ENCODE results near the gene SGSM1.

SGSM1 gene

DNA sequence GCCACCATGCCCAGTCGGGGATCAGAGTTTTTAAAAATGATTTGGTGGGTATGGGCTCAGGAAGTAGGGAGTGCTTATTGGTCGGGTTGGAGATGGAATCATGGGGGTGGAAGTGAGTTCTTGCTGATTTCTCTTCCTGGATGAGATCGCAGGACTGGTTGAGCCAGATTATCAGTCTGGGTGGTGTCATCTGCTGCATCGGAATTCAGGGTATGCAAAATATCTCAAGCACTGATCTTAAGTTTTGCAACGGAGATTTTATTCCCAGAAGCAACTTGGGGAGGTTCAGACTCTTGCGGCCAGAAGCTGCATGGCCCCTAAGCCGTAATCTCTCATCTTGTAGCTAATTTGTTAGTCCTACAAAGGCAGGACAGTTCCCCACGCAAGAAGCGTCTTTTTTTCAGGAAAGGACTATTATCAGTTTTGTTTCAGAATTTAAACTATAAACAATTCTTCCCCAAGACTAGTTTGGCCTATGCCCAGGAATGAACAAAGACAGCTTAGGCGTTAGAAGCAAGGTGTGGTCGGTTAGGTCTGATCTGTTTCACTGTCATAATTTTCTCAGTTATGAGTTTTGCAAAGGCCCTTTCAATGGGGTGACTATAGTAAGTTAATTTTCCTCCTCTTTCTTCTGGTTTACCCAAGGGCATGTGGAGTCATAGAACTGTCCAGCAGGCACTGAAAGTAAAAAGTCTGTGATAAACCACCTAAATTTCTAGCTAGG is 30.1 kb upstream of the SGSM1 start:
- no CpG with 5 or more reads among the region's 11 CpGs for WGBS (ENCODE audit: insufficient coverage, insufficient read length)
- no peak overlapping the region for H3K27ac ChIP-seq (ENCODE audit: low read length)
- H3K4me3 ChIP-seq (ENCODE audit: low read length): no peak overlapping the region
- H3K27me3 ChIP-seq (ENCODE audit: control insufficient read depth, insufficient read depth, low read length): no peaks in the 10 kb centered on the region
- no peaks in the 10 kb centered on the region for H3K36me3 ChIP-seq (ENCODE audit: control insufficient read depth, insufficient read depth, low read length)
- H3K4me1 ChIP-seq (ENCODE audit: control insufficient read depth, insufficient read depth, low read length): no peaks in the 10 kb centered on the region
- no peaks in the 10 kb centered on the region for H3K9me3 ChIP-seq (ENCODE audit: control insufficient read depth, insufficient read depth, low read length)
- no peak for DNase-seq (ENCODE audit: low read depth, low spot score)

DNA sequence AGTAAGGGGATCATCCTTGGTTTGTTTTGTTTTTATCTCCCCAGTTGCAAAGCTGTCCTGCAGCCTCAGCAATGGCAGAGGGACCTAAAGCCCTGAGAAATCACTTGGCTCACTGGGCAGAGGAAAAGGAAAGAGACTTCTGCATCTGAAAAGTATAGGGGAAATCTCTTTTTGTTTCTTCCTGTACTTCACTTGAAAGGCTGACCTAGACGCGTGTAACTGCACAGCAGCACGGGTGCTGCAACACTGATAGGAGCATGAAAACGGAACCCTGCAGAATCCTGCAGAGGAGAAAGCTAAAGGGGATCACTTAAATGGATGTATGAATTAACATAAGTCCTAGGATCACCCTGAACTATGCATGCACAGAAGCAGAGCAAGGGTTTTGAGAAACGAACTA is 29.5 kb upstream of the SGSM1 start:
- no peak overlapping the region for H3K27ac ChIP-seq (ENCODE audit: low read length)
- no peaks in the 10 kb centered on the region for H3K9me3 ChIP-seq (ENCODE audit: control insufficient read depth, insufficient read depth, low read length)
- no peak for DNase-seq (ENCODE audit: low read depth, low spot score)
- no peaks in the 10 kb centered on the region for H3K36me3 ChIP-seq (ENCODE audit: control insufficient read depth, insufficient read depth, low read length)
- H3K4me3 ChIP-seq (ENCODE audit: low read length): no peak overlapping the region
- no peaks in the 10 kb centered on the region for H3K4me1 ChIP-seq (ENCODE audit: control insufficient read depth, insufficient read depth, low read length)
- H3K27me3 ChIP-seq (ENCODE audit: control insufficient read depth, insufficient read depth, low read length): no peaks in the 10 kb centered on the region
- WGBS (ENCODE audit: insufficient coverage, insufficient read length): no CpG with 5 or more reads among the region's 5 CpGs

DNA sequence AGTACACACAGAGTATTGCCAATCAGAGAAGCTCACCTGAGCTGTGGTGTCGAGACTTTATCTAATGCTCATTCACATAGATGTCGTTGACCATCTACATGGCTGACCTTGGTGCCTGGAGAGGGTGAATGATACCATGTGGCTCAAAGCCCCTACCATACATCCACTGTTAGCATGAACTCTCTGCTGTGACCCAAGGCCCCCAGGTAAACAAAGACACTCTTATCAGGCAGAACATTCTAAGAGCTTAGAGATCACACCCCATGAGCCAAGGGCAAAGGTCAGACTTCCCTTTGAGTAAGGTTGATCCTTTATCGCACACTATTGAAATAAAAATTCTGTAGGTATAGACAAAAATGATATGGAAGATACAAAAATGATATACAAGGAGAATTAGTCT is 16.5 kb upstream of the SGSM1 start:
- H3K36me3 ChIP-seq (ENCODE audit: control insufficient read depth, insufficient read depth, low read length): no peaks in the 10 kb centered on the region

DNA sequence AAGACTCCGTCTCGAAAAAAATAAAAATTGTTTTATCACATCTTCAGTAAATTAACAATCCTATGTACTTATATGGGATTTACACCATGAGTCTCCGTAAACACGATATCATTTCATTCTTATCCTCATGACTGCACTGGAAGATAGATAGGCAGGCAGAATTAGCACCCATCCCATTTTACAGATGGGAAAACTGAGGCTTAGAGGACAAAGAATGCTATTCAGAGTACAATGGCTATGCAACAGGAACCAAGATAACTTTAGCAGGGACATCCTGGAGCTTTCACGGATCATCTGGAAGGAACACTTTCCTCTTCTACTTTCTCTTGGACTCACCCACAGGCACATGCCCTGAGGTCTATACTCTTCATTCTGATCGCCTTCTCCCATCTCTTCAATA is 14.6 kb upstream of the SGSM1 start:
- no peaks in the 10 kb centered on the region for H3K9me3 ChIP-seq (ENCODE audit: control insufficient read depth, insufficient read depth, low read length)
- no peak overlapping the region for H3K4me3 ChIP-seq (ENCODE audit: low read length)
- H3K27ac ChIP-seq (ENCODE audit: low read length): no peak overlapping the region
- 100% methylated on average over 2 of the region's 6 CpGs for WGBS (ENCODE audit: insufficient coverage, insufficient read length)
- no peaks in the 10 kb centered on the region for H3K36me3 ChIP-seq (ENCODE audit: control insufficient read depth, insufficient read depth, low read length)
- DNase-seq (ENCODE audit: low read depth, low spot score): no peak
- no peaks in the 10 kb centered on the region for H3K27me3 ChIP-seq (ENCODE audit: control insufficient read depth, insufficient read depth, low read length)
- no peaks in the 10 kb centered on the region for H3K4me1 ChIP-seq (ENCODE audit: control insufficient read depth, insufficient read depth, low read length)

More for the DNA sequence above, 16.5 kb upstream of the SGSM1 start:
- Histone ChIP-seq H3K27me3 (ENCODE audit: control insufficient read depth, insufficient read depth, low read length) (no peaks in the 10 kb centered on the region), H3K4me3 (ENCODE audit: low read length) (no peak overlapping the region), H3K4me1 (ENCODE audit: control insufficient read depth, insufficient read depth, low read length) (no peaks in the 10 kb centered on the region), H3K27ac (ENCODE audit: low read length) (no peak overlapping the region), H3K9me3 (ENCODE audit: control insufficient read depth, insufficient read depth, low read length) (no peaks in the 10 kb centered on the region)
- WGBS (ENCODE audit: insufficient coverage, insufficient read length): no CpG with 5 or more reads among the region's 3 CpGs
- DNase-seq (ENCODE audit: low read depth, low spot score): no peak

DNA sequence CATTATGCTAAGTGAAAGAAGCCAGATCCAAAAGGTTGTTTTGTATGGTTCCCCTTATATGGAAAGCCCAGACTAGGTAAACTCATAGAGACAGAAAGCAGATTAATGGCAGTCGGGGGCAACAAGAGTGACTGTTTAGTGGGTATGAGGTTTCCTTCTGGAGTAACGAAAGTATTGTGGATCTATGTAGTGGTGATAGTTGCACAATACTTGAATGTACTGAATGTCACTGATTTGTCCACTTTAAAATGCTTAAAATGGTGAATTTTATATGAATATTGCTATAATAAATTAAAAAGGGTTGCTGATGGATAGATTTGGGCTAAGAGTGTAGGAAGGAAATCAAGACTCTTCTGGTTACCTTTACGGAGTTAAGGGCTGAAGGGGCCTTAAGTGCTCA is 10.0 kb upstream of the SGSM1 start:
- Histone ChIP-seq H3K4me1 (ENCODE audit: control insufficient read depth, insufficient read depth, low read length) (no peaks in the 10 kb centered on the region), H3K9me3 (ENCODE audit: control insufficient read depth, insufficient read depth, low read length) (no peaks in the 10 kb centered on the region), H3K27me3 (ENCODE audit: control insufficient read depth, insufficient read depth, low read length) (no peaks in the 10 kb centered on the region), H3K27ac (ENCODE audit: low read length) (no peak overlapping the region), H3K36me3 (ENCODE audit: control insufficient read depth, insufficient read depth, low read length) (no peaks in the 10 kb centered on the region), H3K4me3 (ENCODE audit: low read length) (no peak overlapping the region)
- no CpG with 5 or more reads among the region's 3 CpGs for WGBS (ENCODE audit: insufficient coverage, insufficient read length)
- no peak for DNase-seq (ENCODE audit: low read depth, low spot score)

DNA sequence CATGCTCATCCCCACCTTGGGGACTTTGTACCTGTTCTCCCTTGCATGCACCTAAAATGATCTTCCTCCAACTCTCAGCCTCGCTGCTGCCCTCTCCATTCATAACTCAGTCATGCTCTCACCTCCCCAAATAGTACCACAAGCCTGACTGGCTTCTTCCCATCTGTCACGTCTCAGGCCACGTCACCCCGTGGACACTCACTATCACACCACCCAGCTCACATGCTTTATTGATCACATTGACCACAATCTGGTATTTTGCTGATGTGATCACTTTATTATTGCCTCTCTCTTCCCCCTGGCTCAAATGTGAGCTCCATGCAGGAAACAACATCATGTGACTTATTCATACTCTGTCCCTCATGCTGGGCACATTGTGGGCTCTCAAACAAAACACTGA is 9.2 kb upstream of the SGSM1 start:
- no CpG with 5 or more reads among the region's 4 CpGs for WGBS (ENCODE audit: insufficient coverage, insufficient read length)
- no peaks in the 10 kb centered on the region for H3K9me3 ChIP-seq (ENCODE audit: control insufficient read depth, insufficient read depth, low read length)
- no peak for DNase-seq (ENCODE audit: low read depth, low spot score)
- H3K4me3 ChIP-seq (ENCODE audit: low read length): no peak overlapping the region
- no peaks in the 10 kb centered on the region for H3K4me1 ChIP-seq (ENCODE audit: control insufficient read depth, insufficient read depth, low read length)
- H3K27ac ChIP-seq (ENCODE audit: low read length): no peak overlapping the region
- no peaks in the 10 kb centered on the region for H3K36me3 ChIP-seq (ENCODE audit: control insufficient read depth, insufficient read depth, low read length)
- H3K27me3 ChIP-seq (ENCODE audit: control insufficient read depth, insufficient read depth, low read length): no peaks in the 10 kb centered on the region

DNA sequence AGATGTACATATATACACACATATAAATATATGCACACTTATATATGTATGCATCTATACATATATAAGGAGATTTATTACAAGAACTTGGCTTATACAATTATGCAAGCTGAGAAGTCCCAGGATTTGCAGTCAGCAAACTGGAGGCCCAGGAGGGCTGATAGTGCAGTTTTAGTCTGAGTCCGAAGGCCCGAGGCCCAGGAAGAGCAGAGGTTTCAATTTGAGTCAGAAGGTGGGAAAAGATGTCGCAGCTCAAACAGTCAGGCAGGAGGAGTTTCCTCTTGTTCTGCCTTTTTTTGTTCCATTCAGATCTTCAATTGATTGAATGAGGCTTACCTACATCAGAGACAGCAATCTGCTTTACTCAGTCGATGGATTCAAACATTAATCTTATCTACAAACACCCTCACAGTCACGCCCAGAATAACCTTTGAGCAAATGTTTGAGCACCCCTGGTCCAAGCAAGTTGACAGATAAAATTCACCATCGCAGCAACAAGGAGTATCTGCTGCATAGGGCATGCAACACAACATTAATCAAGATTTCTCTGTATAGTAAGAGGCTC is 4.0 kb upstream of the SGSM1 start:
- H3K36me3 ChIP-seq (ENCODE audit: control insufficient read depth, insufficient read depth, low read length): no peaks in the 10 kb centered on the region
- H3K9me3 ChIP-seq (ENCODE audit: control insufficient read depth, insufficient read depth, low read length): no peaks in the 10 kb centered on the region
- H3K27me3 ChIP-seq (ENCODE audit: control insufficient read depth, insufficient read depth, low read length): no peaks in the 10 kb centered on the region
- no CpG with 5 or more reads among the region's 6 CpGs for WGBS (ENCODE audit: insufficient coverage, insufficient read length)
- H3K4me3 ChIP-seq (ENCODE audit: low read length): no peak overlapping the region
- DNase-seq (ENCODE audit: low read depth, low spot score): no peak
- no peak overlapping the region for H3K27ac ChIP-seq (ENCODE audit: low read length)
- H3K4me1 ChIP-seq (ENCODE audit: control insufficient read depth, insufficient read depth, low read length): no peaks in the 10 kb centered on the region; the same call in 1 of the 2 replicates

DNA sequence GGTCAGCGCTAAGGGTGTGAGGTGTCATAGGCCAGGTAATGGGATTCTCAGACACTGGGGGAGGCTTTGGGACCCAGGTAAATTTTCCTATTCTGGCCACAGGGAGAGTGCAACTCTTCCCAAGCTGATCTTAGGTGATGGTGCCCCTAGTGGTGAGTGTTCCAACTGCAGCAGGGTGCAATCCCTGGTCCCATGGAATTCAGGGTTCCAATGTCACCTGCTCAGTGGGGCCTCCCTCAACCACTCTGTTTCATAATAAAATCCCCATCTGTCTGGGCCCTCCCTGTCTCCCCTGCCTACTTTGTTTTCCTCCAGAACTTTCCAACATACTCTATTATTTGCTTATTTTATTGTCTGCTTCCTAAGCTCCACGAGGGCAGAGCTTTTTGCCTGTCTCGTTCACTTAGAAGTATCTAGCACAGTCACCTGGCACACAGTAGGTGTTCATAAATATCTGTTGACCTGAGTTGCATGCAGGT is 2.9 kb upstream of the SGSM1 start:
- DNase-seq (ENCODE audit: low read depth, low spot score): peak; percentile 83
- H3K4me1 ChIP-seq (ENCODE audit: control insufficient read depth, insufficient read depth, low read length): no peaks in the 10 kb centered on the region; the same call in 1 of the 2 replicates
- H3K36me3 ChIP-seq (ENCODE audit: control insufficient read depth, insufficient read depth, low read length): no peaks in the 10 kb centered on the region
- H3K4me3 ChIP-seq (ENCODE audit: low read length): no peak overlapping the region
- no peaks in the 10 kb centered on the region for H3K27me3 ChIP-seq (ENCODE audit: control insufficient read depth, insufficient read depth, low read length)
- no CpG with 5 or more reads among the region's 3 CpGs for WGBS (ENCODE audit: insufficient coverage, insufficient read length)
- H3K9me3 ChIP-seq (ENCODE audit: control insufficient read depth, insufficient read depth, low read length): no peaks in the 10 kb centered on the region
- no peak overlapping the region for H3K27ac ChIP-seq (ENCODE audit: low read length)

DNA sequence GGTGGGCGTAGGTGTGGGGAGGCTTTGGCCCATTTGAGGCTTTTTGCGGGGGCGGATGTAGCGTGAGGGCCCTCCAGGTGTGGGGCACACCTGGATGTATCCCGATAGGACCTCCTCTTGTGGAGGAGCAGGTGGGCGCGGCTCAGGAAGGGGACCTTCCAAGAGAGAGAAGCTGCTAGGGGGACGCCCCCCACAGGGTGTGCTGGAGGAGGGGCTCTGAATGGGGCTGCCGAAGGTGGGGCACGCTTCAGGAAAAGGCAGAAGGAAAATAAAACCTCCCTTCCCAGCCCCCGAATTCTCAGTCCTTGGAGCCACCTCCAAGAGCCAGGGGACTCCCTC is 621 bp downstream of the SGSM1 start:
- no peaks in the 10 kb centered on the region; the same call in 1 of the 2 replicates for H3K4me1 ChIP-seq (ENCODE audit: control insufficient read depth, insufficient read depth, low read length)
- no CpG with 5 or more reads among the region's 11 CpGs for WGBS (ENCODE audit: insufficient coverage, insufficient read length)
- H3K36me3 ChIP-seq (ENCODE audit: control insufficient read depth, insufficient read depth, low read length): no peaks in the 10 kb centered on the region
- H3K27ac ChIP-seq (ENCODE audit: low read length): no peak overlapping the region
- H3K27me3 ChIP-seq (ENCODE audit: control insufficient read depth, insufficient read depth, low read length): no peaks in the 10 kb centered on the region
- H3K9me3 ChIP-seq (ENCODE audit: control insufficient read depth, insufficient read depth, low read length): no peaks in the 10 kb centered on the region
- peak overlapping the region; percentile 92 for H3K4me3 ChIP-seq (ENCODE audit: low read length)
- no peak for DNase-seq (ENCODE audit: low read depth, low spot score)

DNA sequence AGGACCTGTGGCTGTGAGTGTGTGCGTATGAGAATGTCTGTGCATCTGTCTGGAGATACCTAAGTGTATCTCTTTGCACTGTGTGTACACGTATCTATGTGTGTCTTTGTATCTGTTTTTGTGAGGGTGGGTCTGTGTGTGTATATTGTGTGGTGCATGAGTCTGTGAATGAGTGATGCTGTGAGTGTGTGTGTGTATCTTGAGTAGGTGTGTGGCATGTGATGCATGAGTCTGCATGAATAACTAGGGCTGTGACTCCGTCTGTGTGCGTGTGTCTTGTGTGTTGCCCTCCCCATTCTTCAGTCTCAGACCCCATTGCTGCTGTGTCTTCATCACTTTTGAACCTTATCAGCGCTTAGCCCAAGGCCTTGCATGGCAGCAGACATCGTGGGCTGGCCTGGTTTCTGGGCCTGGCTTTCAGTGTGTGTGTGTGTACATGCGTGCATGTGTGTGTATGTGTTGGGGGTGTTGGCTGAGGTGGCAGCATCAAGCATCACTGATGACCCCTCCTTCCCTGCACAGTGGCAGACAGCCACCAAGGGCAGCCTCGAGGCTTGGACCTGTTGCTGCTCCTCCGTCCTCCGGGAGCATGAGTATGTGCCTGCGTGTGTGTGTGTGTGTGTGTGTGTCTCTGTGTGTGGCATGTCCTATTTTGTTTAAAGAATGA is 1.4 kb downstream of the SGSM1 start:
- no peak for DNase-seq (ENCODE audit: low read depth, low spot score)
- Histone ChIP-seq H3K27me3 (ENCODE audit: control insufficient read depth, insufficient read depth, low read length) (no peaks in the 10 kb centered on the region), H3K4me3 (ENCODE audit: low read length) (no peak overlapping the region), H3K27ac (ENCODE audit: low read length) (no peak overlapping the region), H3K4me1 (ENCODE audit: control insufficient read depth, insufficient read depth, low read length) (no peaks in the 10 kb centered on the region; the same call in 1 of the 2 replicates), H3K36me3 (ENCODE audit: control insufficient read depth, insufficient read depth, low read length) (no peaks in the 10 kb centered on the region), H3K9me3 (ENCODE audit: control insufficient read depth, insufficient read depth, low read length) (no peaks in the 10 kb centered on the region)
- no CpG with 5 or more reads among the region's 11 CpGs for WGBS (ENCODE audit: insufficient coverage, insufficient read length)

Data from iPS DF 6.9 (cell line).